IPS DF 4.7 (cell line): ENCODE data around the gene QDPR.

Source experiments
- DNase-seq: peaks from one replicate; pipeline ENCODE4 v3.0.0-alpha.2; 2013; ENCODE audit warnings: low spot score; ENCODE audit errors: extremely low read depth

The QDPR gene

DNA sequence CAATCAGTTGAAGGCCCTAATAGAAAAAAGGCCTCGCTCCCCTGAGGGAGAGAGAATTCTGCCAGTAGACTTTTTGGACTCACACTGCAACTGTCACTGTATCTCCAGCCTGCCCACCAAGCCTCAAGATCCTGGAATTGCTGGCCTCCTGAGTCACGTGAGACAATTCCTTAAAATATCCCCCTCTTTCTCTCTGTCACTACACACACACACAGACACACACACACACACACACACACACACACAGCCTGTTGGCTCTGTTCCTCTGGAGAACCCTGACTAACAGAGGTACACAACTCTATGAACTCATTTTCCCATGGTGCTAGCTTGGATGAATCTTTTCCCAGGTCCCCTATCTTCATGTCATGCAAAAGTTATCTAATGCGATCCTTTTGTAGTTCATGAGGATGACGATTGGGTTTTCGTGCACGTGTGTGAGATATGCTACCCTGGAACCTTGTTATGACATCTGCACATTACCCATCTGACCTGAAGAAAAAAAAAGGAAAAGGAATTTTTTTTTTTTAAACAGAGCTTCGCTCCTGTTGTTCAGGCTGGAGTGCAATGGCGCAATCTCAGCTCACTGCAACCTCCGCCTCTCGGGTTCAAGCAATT, 16.8 kb upstream of the QDPR start:
- DNase-seq = no peak

DNA sequence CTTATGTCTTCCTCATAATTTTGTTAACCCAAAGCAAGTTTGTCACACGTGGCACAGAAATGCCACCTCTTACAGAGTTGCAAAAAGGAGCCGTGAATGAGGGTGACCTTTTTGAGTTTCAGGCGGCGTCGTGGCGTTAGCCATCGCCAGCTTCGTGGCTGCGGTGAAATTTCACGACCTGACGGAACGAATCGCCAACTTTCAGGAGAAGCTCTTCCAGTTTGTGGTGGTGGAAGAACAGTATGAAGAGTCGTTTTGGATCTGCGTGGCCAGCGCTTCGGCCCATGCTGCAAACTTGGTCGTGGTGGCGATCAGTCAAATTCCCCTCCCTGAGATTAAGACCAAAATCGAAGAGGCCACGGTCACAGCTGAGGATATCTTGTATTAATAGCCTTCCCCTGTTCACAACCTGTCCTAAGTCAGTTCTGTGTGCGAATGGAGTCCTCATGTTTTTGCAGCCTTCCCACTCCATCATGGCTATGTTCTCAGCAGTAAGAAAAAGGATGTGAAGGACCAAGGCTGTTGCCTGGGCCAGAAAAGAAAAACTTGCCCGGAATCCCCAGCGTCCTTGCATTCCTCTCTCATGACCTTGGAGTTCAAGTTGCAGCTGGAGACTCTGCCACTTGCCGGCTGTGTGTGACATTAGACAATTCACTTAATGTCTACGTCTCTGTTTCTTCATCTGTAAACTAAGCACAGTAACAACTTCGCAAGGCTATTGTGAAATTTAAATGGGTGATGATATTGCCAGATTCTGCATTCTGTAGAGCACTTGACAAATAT, 15.0 kb upstream of the QDPR start:
- DNase-seq = no peak

DNA sequence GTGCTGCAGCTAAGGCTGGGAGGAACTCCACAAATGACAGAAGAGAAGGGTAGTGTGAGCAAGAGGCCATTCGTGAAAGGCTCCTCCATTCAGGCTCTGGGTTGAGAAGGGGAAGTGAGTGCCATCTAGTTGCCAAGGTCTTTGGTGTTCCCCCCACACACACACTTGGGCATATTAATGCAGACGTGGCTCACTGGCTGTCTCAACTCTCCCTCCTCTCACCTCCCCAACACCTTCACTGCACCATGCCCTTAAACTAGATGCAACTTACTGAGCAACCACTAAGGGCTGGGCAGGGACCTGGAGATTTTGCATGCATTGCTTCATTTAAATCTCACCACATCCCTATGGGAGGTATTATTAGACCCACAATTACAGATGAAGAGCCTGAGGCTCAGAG, 11.8 kb upstream of the QDPR start:
- no peak for DNase-seq

- no peak for DNase-seq
Observed at GRCh38 chr4:17521595-17521994, 9.7 kb upstream of the QDPR start.

DNA sequence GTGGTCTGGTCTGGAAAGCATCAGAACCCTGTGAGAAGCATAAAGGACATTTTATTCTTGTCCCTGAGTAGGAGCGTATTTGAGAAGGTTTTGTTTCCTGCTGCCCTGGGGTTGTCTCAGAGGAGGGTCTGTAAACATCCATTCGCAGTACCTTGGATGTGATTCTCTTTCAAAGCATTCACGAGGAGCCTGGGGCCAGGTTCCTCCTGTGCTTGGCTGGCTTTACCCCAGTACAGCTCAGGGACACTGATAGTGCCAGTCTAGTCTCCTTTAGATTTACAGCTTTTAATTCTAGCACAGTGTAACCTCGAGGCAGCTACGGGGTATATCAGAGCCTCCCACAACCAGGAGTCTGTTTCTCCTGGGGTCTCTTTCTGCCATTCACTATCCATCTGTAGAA, 5.8 kb upstream of the QDPR start:
- no peak for DNase-seq

DNA sequence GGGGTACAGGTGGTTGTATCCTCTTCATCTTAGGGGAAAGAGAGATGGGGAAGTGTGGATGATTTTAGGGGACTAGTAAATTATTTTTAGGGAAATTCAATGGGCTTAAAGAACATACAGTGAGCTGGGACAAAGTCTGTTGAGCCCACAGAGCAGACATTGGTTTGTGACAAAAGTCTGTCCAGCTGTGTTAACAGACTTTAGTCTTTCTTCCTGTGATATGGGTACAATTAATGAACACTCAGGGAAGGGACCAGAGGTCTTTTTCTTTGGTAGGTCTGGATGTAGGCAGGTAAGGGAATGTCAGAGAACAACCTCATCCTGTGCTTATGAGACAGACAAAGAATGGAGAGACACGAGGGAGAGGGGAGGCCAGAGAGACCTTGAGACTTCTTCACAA, 5.1 kb upstream of the QDPR start:
- DNase-seq = no peak

DNA sequence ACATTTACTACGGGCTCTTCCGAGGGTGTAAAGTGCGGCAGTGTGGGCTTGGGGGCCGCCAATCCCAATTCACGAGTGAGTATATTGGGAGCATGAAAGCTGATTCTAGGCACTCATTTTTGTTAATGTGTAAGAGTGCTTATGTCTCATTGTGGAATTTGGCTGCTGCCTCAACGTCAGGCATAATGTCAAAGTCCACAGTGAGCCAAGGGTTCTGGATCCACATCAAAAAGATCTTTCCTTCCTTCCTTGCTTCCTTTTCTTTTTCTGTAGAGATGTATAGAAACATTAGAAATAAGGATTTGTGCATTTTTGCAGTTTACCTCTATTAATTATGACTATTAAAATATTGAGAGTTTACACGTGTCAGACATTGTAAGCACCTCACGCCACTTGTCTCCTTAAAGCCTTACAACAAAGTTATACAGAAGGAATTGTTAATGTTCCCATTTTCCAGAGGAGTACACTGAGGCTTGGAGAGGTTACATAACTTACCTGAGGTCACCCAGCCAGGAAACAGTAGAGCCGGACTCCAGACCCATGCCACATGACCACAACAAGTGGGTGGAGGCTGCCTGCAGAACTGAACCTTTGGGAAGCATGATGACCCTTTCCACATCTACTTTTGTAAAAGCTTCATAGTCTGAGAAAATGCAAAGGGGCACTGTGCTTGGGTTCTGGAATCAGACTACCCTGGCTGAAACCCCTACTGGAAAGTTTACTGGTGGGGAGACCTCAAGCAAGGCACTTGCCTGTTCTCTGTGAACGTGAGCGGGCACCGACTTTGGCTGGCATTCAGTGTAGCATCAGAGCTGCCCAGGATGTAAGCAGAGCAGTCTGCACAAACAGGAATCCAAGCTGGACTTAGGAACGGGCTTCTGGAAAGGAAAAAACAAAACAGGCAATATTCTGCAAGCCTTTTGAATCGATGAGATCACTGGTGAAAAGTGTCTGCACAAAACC, 3.8 kb upstream of the QDPR start:
- no peak for DNase-seq

DNA sequence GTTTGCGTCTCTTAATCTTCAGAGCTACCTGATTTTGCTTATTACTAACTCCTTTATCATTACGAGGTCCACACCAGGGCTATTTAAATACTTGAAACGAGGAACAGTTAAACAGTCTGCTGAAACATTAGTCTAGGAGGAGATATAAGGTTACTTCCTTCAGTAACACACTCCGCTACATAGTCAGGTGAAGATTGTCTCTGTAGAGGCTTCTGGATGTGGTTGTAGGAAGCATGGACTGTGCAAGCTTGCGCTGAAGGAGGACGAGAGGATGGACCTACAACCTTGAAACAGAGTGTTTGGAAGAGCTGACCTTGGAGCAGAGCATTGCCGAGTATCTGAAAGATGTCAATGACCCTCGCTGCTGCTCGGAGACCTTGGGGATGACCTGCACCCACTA, 3.0 kb upstream of the QDPR start, which contains the start of gene CLRN2:
Gene CLRN2 (plus strand): TSS at position 301 of the 400 bp plus-strand sequence. CDS start 102 bp downstream, outside the sequence.
- no peak for DNase-seq

DNA sequence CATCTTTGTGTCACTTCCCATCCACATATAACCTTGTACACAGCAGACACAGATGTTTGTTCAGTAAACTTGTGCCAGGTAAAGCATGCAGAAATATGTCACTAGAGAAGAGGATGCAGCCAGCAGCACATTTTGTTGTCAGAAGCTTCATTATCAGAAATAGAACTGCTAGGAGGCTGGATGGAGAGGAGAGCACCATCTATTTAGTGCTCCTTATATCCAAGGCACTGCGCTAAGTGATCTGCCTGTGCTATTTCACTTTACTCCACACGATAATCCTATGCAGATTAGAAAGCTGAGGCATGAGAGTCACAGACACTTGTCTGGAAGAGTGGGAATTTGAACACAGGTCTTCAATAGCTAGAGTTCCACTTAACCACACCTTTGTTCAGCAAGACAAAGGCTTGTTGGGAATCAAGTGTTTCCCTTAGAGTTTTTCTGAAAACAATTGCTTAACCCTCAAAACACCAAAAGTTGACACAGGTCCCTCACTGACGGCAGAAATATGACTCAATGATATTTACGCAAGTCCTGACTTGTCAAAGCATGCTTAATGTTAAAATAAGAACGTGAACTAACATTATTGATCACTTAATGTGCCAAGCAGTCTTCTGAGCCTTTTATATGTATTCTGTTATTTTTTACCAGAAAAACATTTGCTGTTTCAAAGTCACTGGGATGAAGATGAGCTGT, 1.2 kb upstream of the QDPR start:
- DNase-seq = no peak

DNA sequence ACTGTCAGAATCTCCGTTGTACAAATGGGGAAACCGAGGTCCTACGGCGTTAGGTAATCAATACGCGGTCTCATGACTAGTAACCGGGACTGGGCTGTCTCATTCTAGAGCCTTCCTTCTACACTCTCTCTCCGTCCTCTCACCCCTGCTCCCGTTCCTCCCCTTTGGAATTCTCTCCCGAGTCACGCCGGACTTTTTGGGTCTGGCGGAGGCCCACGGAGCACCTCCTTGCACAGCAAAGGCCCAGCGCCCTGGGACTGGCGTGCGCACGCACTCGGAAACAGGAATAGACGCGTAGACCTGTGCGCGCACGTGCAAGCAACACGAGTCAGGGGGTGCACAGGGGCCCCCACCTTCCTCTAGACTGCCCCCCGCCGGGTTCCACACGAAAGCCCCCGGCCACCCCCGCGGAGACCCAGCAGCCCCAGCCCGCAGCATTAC, 361 bp downstream of the QDPR start:
- no peak for DNase-seq

DNA sequence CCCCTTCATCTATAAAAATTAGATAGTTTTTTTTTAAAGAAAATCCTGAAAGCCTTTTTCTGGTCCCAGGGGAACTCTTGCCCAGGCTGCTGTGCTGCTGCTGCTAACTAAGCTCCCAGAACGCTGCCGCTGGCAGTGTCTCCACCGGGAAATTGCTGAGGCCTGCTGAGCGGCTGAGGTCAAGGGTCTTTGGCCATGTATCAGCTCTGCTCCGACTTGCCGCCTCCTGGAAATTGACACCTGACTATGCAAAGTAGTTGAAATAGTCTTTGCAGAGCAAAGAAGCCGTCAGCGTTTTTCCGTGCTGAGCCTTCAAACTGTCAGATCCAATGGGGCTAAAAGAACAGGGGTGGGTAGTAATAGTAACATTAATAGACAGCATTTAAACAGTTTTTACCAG, 839 bp downstream of the QDPR start:
- DNase-seq = no peak

DNA sequence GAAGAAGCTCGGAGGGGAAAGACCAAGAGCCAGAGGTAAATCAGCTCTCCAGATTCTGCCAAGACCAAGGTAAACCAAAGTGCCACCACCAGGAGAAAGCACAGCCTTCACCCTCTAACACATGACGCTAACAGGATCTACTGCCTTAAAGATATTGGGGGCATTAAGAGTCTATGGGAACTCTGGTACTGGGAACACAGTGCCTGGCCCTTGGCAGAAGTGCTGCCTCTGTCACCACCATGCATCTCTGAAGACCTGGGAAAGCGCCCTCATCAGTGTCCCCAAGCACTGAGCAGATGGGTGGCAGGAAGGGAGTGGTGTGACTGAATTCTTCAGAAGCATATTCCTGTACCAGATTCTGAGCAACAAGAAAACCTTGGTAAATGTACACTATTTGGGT, 1.3 kb downstream of the QDPR start:
- DNase-seq = no peak

- no peak for DNase-seq
Observed at GRCh38 chr4:17504081-17504480, 7.8 kb downstream of the QDPR start.

GRCh38 chr4:17502756-17503155, 9.1 kb downstream of the QDPR start:
- DNase-seq = no peak

GRCh38 chr4:17500574-17500973, 11.3 kb downstream of the QDPR start:
- no peak for DNase-seq

GRCh38 chr4:17497890-17498523, 13.9 kb downstream of the QDPR start:
- no peak for DNase-seq

DNA sequence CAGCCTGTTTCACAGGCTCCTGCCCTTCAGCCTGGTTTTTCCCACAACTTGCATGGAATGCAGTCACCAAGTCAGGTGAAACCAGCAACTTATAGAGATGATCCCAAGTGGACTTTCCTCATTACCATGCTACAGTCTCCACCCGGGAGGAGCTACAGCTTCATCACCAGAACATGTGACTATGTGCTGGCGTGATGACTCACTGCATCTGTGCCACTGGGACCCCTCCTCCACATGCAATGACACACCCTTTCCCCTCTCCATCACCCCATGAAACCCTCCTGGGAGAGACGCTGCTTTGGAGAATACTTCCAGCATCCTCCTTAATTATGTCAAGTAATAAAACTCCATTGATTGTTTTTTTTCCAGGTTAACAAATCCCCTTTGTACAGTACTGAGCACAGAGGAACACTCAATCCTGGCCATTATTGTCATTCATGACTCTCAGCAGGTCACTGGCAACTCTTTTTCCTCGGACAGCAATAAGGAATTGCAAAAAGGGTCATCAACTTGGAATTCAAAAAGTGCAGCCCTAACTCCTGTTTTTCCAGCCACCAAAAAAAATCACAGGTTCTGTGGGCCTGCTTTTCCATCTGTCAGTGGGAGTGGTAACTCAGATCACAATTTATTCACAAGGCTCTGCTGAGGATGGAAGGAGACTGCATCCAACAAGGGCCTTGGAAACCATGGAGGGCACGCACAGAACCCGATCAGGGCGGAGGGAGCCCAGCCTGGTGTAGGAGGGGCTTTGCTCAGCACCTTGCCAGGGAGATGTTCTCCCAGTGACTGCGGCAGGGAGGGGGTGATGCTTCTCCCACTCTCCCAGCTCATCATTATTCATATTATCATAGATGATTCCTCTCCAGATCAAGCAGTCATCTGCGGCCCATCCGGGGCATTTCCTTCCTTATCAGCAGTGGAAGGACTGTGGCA, 17.4 kb downstream of the QDPR start:
- DNase-seq = no peak

DNA sequence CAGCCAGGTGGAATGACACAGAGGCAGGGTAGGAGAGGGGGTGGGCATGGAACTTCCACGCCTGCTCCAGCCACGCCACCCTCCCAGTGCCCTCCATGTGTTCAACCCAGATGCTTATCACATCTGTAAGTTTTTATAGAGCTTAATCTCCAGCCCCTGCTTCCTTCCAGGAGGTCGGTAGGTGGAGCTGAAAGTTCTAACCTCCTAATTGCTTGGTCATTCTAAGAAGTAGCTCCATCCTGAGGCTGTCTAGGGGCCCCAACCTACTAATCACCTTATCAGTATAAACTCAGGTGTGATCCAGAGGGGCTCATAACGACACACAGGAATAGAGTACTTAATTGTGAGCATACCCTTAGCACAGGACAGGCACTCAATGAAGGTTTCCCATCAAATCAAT, 18.3 kb downstream of the QDPR start:
- no peak for DNase-seq

- no peak for DNase-seq
Observed at GRCh38 chr4:17492876-17493275, 19.0 kb downstream of the QDPR start.
